ENCODE data around the gene TMC1. TPM values are rescaled to one million over a fixed set of nuclear protein-coding genes. Genes with fewer than 3 reads are reported as not detected.

The TMC1 gene
- total RNA-seq, 4 donors from 2014 or later: 0.32 TPM; not detected in 3

DNA sequence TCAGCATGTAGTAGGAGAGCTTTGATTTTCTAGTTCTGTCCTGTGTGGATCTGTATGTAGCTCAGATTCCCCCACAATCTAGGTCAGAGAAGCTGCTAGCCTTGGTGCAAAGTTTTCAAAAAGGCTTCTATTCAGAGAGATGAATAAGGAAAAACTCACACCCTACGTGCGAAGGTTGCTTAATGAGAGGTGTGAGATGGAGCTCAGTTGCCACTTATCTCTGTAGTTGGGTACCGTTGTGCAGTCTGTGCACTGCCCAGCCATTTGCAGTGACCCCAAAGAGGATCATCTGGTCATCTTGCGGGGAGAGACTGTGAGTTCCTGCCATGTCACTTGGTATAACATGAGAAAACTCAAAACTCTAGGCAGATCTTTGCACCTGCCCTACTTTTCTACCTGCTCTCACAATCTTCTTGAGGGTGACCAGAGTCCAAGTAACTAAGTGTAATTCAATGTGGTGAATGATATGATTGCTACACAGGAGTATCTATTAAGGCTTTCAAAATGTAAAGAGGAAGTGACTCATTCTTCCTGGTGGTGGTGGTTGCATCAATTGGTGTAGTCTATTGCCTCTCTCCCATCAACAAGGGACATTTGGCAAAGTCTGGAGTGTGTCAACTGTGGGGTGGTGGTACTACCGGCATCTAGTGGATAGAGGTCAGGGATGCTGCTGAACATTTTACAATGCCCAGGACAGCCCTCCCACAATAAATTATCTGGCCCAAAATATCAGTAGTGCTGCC lies 65.2 kb downstream of the TMC1 start:
- no peaks in the 10 kb centered on the region for H3K9me3 ChIP-seq
- H3K4me1 ChIP-seq: peaks cover 22 to 53% (median 38%) of the 10 kb centered on the region in 4 donors
- H3K27ac ChIP-seq: peak overlapping the region; percentile 37 to 73 (median 59)
- in situ Hi-C loops (cut with MboI; ENCODE audit: low pct_ligation_motif_present in 1 of 4, low pct_unique_long_range_greater_than_20kb in 1 of 4, low sequenced_read_pairs in 3 of 4): loop anchor here in 1 of 4 donors (25.0 kb wide), 1 partner anchor 774 kb away; no protein-coding TSS in a partner anchor
- H3K27me3 ChIP-seq: no peaks in the 10 kb centered on the region
- TF ChIP-seq, protein P1, sequence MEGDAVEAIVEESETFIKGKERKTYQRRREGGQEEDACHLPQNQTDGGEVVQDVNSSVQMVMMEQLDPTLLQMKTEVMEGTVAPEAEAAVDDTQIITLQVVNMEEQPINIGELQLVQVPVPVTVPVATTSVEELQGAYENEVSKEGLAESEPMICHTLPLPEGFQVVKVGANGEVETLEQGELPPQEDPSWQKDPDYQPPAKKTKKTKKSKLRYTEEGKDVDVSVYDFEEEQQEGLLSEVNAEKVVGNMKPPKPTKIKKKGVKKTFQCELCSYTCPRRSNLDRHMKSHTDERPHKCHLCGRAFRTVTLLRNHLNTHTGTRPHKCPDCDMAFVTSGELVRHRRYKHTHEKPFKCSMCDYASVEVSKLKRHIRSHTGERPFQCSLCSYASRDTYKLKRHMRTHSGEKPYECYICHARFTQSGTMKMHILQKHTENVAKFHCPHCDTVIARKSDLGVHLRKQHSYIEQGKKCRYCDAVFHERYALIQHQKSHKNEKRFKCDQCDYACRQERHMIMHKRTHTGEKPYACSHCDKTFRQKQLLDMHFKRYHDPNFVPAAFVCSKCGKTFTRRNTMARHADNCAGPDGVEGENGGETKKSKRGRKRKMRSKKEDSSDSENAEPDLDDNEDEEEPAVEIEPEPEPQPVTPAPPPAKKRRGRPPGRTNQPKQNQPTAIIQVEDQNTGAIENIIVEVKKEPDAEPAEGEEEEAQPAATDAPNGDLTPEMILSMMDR (IDR thresholded peaks at IDR 0.05): no peak
- no peak for TF ChIP-seq POLR2A (IDR thresholded peaks at IDR 0.05)
- peak in 2 of 3 donors; percentile 54 to 74 for TF ChIP-seq POLR2AphosphoS5 (IDR thresholded peaks at IDR 0.05)
- TF ChIP-seq EP300 (IDR thresholded peaks at IDR 0.05; ENCODE audit: low read depth): no peak
- intact Hi-C loops (cut with DNase I; ENCODE audit: low total_unique reads): loop anchor here (5.0 kb wide), 1 partner anchor 219 kb away; the partner anchor contains the start of gene ZFAND5
- DNase-seq: peak; percentile 44
- no peaks in the 10 kb centered on the region for H3K36me3 ChIP-seq
- no peak overlapping the region for H3K4me3 ChIP-seq
- WGBS, 2 donors (ENCODE audit: low coverage in 1 of 2): 67% methylated on average over 5 of the region's 5 CpGs; no CpG with 5 or more reads in 1 of the 2 donors

DNA sequence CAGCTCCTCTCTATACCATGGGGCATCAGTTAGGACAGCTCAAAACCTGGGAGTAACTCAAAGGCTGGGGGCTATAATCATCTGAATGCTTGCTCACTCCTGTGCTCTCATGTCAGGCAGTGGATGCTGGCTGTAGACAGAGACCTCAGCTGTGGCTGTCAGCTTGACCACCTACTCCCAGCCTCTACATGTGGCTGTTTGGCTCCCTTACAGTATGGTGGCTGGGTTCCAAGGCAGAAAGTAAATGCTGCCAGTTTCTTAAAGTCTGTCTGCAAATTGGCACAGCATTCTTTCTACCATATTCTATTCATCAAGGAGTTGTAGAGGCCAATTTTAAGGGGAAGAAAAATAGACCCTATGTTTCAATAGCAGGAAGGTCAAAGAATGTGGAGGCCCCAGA lies 66.9 kb downstream of the TMC1 start:
- no peaks in the 10 kb centered on the region for H3K27me3 ChIP-seq
- no peak overlapping the region for H3K4me3 ChIP-seq
- DNase-seq: no peak
- intact Hi-C loops (cut with DNase I; ENCODE audit: low total_unique reads) (loop anchor here (5.0 kb wide), 1 partner anchor 221 kb away; the partner anchor contains the start of gene ZFAND5), in situ Hi-C loops (cut with MboI; ENCODE audit: low pct_ligation_motif_present in 1 of 4, low pct_unique_long_range_greater_than_20kb in 1 of 4, low sequenced_read_pairs in 3 of 4) (loop anchor here in 1 of 4 donors (25.0 kb wide), 1 partner anchor 776 kb away; no protein-coding TSS in a partner anchor)
- no peaks in the 10 kb centered on the region for H3K36me3 ChIP-seq
- H3K4me1 ChIP-seq: peaks cover 17 to 70% (median 43%) of the 10 kb centered on the region in 4 donors
- no peaks in the 10 kb centered on the region for H3K9me3 ChIP-seq
- TF ChIP-seq POLR2AphosphoS5 (IDR thresholded peaks at IDR 0.05) (no peak), POLR2A (IDR thresholded peaks at IDR 0.05) (no peak), EP300 (IDR thresholded peaks at IDR 0.05; ENCODE audit: low read depth) (no peak)
- TF ChIP-seq, protein P1 (IDR thresholded peaks at IDR 0.05): no peak
- no peak overlapping the region for H3K27ac ChIP-seq

DNA sequence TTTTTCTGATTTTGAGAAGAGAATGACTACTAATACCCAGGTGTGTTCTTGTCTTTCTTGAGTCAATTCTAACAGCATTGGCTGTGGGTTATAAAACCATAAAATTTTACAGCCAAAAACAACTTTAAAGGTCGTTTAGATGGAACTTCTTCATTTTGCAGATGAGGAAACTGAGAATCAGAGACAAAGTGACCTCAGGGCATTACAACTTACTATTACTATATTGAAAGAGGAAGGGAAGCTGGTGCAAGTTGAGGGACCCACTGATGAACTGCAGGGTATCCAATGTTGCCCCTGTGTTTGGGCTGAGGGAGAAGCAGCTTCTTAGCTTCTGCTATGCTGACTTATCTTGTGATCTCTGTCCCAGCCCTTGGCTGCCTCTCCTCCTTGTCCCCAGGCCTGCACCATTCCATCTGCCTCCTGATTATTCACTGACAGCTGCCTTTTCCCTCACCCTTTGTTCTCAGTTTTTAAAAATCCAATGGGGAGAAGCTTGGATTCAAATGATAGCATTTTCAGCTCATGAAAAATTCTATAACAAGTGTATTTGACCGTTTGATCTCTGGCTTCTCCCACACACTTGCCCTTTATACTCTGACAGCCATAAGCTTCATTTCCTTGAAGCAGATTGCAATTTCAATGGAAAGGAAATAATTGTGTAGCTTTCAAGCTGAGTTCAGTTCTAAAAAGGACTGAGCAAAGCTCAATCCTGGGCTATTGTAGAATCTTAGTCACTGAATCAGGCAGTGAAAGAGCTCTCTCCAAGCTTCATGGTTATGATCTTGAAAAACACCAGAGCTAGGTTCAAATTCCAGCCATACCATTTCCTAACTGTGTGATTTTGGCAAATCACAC lies 68.5 kb downstream of the TMC1 start:
- Histone ChIP-seq H3K4me3 (no peak overlapping the region), H3K27me3 (no peaks in the 10 kb centered on the region), H3K9me3 (no peaks in the 10 kb centered on the region), H3K27ac (peak overlapping the region; percentile 71 to 83 (median 74)), H3K36me3 (no peaks in the 10 kb centered on the region), H3K4me1 (peaks cover 17 to 70% (median 41%) of the 10 kb centered on the region in 4 donors)
- no peak for DNase-seq
- TF ChIP-seq, protein P1 (IDR thresholded peaks at IDR 0.05): no peak
- TF ChIP-seq POLR2AphosphoS5 (IDR thresholded peaks at IDR 0.05) (peak in 2 of 3 donors; percentile 26 to 45), EP300 (IDR thresholded peaks at IDR 0.05; ENCODE audit: low read depth) (no peak), POLR2A (IDR thresholded peaks at IDR 0.05) (peak; percentile 16)
- in situ Hi-C loops (cut with MboI; ENCODE audit: low pct_ligation_motif_present in 1 of 4, low pct_unique_long_range_greater_than_20kb in 1 of 4, low sequenced_read_pairs in 3 of 4): loop anchor here (5.0 to 25.0 kb wide), 5 partner anchors 298 to 778 kb away; no protein-coding TSS in a partner anchor
- intact Hi-C loops (cut with DNase I; ENCODE audit: low total_unique reads): loop anchor here (5.0 to 10.0 kb wide), 5 partner anchors 48 to 308 kb away; partner anchors contain the start of gene ZFAND5
- WGBS, 2 donors (ENCODE audit: low coverage in 1 of 2): 16 to 26% methylated on average over 2 of the region's 2 CpGs

Measured in transverse colon (tissue), 4 donors.